NOMO-1 treated with dmso at 0.1 percent for 144 hours (cell line): ENCODE data around the gene AFAP1.
A peak's percentile ranks its signal among the peaks of the same experiment; 100 is the strongest.

Experiments
- DNase-seq: peaks from one replicate; lab custom pipeline; 2025; ENCODE audit not compliant: unreplicated experiment; lab: John Stamatoyannopoulos, UW

The AFAP1 gene

DNA sequence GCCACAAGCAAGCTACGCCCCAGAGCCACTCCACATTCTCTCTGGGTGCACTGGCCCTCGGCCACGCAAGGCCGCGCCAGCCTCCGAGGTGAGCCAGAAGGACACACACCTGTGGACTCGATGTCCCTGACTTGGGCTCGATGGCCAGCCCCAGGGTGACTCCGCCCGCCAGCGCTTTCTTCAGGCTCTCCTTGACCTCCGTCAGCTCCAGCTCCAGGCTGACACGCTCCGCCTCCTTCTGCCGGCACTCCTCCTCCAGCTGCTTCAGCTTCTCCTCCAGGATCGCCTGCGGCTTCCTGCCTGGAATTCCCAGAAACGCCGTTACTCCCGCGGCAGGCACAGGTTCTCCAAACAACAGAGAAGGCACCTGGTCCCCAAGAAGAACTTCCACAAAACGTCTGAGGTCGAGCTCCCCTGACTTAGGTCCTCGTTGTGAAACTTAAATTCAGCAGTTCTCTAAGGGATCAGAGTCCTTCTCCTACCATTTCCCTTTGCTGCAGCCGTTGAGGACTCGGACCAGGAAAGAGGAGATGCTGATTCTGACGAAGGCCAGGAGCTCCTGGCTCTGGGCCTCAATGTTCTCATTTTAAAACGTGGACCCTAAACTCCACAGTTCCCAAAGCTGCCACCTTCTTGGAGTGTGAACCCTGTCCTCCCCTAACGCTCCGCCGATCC lies 166.8 kb downstream of the AFAP1 start:
- DNase-seq = no peak

DNA sequence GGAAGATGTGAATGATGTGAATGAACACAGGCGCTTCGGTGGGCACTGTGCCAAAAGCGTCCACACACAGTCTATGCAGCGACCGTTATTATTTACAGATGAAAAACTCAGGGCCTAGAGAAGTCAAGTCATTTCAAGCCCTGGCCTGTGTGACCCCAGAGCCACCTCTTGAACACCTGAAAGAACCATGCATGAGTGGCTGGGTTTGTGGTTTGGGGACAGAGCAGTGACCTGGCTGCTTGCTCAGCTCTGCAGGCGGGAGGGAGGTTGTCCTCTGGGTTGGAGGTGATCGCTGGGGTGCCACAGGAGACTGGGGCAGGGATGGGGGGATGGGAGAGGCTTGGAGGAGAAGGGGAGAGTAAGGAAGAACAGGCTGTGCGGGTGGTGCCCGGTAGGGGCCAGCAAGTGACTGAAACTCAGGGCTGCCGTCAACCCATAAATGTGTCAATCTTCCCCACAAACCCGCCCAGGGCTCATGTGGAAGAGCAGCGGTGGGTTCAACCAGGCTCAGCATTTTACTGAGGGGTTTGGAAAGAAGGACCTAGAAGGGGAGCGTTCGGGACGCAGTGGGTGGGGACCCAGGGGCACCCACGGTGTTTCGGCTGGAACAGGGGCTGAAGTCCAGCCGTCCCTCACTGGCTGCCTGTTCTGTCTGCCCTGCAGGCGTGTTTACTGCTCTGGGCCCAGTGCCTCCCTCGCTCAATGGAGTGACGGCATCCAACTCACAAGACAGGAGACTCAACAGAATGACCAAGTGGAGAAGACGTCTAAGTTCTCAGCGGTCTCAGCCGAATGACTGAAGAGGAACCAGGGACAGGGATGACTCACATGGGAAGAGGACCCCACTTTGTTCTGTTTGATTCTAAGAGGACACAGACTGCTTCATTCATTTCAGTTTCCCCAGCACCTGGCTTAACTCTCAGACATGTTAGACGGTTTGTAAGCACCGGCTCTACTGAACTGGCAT lies 167.8 kb downstream of the AFAP1 start:
- no peak for DNase-seq

DNA sequence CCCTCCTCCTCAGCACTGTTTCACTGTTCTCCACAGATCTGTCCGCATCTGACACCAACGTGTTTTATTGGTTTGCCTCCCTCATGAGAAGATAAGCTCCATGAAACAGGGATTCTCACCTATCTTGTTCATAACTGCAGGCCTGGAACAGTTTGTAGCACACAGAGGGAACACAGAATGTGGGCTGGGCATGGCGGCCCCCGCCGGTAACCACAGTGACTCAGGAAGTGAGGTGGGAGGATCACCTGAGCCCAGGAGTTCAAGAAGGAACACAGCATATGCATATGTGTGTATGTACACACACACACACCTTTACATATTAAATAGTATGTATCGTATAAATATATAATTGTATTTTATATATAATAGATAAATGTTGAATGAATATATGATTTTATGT lies 168.6 kb downstream of the AFAP1 start:
- DNase-seq = no peak

DNA sequence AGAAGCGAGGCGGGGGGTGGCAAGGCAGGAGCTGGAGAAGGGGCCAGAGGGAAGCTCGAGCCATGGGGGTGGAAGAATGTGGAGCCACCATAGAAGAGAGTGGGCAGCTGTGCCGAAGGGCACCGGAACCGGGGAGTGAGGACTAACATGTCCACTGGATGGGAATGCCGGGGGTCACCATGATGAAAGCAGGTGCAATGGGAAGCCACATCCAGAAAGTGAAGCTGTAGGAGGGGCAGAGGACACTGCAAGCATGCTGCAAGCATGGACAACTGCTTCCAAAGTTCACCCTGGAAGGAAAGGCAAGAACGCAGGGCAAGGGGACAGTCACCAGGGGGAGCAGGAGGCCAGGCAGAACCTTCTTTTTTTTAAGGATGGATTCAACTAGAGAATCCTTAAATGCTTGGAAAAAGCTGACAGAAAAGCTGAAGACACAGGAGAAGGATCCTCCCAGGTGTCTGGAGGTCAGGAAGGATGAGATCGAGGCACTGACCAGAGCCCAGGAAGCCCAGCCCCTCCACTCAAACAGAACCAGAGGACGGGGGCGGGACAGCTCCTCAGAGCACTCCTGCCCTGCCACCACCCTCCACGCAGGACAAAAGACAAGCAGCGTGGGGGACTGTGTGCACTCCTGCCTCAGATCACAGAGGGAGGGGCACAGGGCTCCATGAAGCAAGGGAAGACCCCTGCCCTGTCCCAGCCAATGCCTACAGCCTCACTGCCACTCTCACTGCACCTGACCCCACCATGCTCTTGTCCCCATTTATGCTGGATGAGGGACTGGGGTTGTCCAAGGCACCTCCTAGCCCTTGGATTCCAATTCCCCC lies 169.2 kb downstream of the AFAP1 start:
- DNase-seq = no peak

DNA sequence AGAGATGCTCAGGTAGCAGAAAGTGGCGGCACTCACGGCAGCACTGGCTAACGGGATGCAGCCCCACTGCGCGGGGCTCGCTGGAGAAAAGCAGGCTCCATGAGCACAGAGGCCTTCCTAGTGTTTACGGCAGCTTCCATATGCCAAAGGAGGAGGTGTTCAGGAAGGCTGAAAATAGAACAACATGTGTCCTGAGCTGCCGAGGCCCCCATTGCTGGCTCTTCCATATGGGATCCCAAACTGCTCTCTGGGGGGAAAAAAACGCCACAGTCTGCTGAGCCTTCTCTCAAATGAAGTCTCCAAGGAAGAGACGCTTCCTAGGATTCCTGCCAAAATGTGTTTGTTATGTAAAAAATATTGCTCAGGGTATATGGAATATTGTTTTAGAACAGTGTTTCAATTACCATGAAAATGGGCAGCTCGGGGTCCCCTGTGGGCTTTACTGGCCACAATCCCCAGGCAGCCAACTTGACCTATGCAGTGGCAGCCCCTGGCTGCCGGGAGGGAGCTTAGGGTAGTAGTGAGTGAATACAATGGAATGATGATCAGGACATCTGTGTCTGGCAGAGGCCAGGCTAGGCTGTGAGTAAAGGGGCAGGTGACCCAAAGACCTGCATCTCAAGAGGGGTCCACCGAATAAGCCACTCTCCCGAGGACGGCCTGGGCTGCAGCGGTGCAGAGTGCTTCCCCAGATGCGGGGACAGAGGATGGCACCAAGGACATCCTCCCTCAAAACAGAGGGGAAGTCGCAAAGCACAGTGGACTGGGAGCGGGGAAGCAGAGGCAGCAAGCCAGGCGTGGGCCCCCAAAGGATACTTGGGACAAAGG lies 170.1 kb downstream of the AFAP1 start:
- no peak for DNase-seq

DNA sequence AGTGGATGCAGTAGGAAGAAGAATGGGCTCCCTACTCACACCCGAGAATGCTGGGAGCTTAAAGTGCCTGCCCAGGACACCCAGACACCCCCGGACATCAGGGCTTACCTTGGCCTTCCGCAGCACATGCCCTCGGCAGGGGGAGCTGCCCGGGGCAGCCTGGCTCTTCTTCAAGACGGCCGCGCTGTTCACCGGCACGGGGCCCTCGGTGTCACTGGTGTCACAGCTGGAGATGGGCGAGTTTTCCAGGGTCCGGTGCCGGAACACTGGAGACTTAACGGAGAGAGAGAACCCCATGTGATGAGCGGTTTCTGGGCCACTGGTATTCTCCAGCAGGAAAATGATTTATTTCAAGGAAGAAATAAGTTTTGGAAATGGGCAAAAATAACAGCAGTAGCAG lies 170.9 kb downstream of the AFAP1 start:
- no peak for DNase-seq

DNA sequence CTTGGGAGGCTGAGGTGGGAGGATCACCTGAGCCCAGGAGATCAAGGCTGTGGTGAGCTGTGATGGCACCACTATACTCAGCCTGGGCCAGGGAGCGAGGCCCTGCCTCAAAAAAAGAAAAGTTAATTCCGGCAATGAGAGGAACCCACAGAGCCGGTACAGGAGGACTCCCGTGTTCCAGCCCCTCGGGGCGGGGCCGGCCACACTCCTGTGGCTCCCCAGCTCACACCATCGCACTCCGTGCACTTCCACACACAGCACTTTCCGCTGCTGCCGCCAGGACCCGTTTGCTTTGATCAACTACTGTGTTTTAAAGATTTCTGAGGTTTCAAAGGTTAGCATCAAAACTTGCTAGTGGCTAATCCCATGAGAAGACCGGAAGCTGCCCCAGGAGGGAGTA lies 171.7 kb downstream of the AFAP1 start:
- DNase-seq = no peak

DNA sequence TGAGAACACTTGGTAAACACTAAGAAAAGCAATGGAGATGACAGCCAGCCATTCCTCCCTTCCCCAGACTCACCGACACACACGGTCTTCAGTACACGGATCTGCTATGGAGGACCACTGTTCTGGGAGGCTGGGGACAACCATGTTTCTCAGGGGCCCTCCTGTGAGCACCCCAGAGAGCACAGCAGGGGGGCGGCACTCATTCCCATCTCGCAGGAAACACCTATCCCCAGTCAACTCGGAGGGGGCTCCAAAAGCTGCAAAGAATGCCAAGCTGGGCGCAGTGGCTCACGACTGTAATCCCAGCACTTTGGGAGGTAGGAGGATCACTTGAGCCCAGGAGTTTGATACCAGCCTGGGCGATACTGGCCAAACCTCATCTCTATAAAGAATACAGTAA lies 172.1 kb downstream of the AFAP1 start:
- DNase-seq = no peak

DNA sequence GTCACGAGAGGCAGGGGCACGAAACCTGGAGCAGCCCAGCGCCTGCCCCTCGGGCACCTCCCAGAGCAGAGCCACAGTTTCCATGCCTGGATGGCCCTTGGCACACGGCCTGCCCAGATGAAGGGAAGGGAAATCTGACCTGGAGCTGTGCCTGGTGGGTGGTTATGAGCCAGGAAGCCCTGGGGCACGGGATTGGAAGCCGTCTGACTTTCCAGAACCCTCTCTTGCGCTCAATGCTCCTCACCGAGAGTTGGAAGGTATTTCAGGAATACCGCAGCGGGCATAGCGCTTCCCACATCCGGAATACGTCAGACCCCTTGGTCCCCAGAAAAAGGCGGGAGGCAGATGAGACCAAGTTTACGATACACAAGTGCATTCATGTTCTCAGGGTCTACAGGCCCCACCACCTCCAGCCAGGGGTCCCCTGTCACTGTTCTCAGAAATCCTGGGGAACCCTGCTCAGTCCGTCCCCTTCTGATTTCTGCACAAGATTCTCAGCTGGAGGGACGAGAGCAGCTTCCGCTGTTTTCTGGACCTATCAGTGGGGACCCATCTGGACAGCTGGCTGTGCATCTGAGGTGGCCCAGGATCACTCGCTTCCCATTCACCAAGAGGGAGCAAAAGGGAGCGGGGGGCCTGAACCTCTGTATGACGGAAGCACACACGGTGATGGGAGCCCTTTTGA lies 172.9 kb downstream of the AFAP1 start:
- DNase-seq = no peak

DNA sequence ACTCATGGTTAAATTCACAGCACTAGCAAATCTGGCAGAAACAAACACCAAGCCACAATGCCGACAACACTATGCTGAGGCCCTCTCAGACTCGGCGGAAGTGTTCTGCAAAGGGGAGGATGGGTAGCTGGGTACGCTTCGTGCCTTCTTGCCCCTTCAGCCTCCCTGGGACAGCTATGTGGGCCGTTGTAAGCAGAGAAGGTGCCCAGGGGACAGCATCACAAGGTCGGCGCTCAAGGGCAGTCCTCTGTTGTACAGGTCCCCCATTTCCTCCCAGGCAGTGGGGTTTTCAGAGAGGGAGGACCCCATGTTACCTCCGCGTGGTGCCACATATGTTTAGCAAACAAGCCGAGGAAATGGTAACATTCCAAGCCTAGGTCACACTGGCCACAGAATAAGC lies 173.6 kb downstream of the AFAP1 start:
- DNase-seq = no peak

DNA sequence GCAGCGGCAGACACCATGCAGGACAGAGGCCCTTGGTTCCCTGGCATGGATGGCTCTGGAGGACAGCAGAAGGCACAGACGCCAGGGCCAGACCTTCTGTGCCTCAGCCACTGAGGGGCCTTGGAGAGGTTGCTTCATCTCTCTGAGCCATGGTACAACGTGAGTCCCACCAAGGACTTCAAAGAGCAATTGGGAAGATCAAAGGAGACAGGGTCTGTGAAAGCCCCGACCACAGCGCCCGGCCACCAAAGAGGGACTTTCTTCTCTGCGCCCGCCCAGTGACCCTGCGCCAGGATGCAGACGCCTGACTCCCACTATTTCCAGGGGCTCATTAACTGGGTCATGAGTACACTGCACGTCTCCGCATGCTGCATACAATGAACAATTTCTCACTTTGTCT lies 174.0 kb downstream of the AFAP1 start:
- no peak for DNase-seq

DNA sequence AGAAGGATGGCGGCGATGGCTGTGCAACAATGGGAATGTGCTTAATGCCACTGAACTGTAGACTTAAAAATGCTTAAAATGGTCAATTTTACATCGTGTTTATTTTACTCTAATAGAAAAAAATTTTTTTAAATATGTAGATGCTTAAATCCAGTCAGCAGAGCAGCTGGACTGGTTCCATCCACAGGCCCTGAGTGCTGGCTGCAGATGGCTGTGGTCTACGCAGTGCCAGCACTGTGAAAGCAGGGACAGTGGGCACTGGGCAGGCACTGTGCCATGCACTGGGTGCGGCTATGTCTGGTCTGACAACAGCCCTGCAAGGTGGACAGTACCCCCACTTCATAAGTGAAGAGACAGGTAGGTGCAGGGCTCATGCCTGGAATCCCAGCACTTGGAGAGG lies 175.2 kb downstream of the AFAP1 start:
- DNase-seq = no peak

DNA sequence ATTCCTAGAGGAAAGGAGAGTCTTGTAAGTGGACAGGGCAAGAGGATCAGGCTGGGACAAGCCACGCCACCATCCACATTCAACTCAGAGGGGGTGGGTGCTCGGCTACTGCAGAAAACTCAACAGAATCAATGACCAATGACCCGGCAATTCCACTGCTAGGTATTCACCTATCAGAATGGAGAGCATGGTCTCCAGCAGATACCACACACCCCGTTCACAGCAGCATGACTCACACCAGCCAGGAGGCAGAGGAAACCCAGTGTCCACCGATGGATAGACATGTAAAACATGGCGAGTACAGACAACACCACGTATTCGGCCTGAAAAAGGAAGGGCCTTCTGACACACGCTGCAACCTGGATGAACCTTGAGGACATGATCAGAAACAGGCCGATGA lies 175.9 kb downstream of the AFAP1 start:
- no peak for DNase-seq

DNA sequence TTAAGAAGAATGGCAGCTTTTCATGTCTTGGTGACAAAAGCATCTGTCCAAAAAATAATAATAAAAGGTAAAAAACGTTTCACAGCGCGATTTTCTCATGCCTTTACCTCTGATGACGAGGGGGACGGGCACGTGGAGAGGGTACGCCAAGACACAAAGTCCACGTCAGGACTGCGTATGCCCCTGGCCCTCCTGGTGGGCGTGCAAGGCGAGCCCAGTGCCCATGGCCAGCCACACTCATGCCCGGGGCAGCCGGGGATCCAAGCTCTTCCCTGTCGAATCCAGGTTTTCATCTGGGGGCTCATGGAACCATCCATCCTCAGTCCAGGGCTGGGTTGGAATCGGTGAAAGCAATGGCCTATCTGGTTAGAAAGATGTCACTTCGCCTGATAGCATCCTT lies 176.6 kb downstream of the AFAP1 start:
- no peak for DNase-seq

DNA sequence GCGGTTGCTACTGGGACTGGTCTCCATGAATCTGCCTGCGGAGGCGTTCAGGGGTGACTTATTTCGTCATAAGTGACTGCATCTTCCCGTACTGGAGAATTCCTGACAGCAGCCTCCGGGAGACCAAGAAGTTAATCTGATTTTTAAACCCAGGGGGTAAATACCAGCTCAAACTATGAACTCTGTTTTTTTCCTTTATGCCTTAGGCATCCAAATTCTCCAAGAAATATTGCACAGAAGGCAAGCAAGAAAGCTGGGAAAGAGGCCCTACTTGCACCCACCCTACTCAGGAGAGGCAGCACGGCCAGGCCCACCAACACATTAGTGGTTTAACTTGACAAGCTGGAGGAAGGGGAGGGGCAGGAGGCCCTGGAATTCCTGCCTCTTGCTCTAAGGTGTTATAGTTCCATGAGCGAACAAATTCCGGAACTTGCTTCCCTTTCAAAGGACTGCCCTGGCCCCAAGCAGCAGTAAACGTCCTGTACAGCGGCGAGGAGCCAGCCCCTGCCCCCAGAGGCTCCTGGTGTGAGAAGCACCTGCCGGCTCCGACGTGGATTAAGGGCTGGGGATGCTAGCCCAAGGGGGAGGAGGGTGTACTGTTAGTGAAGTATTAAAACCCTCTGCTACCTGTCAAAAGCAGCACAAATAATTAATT lies 177.2 kb downstream of the AFAP1 start:
- DNase-seq = no peak

DNA sequence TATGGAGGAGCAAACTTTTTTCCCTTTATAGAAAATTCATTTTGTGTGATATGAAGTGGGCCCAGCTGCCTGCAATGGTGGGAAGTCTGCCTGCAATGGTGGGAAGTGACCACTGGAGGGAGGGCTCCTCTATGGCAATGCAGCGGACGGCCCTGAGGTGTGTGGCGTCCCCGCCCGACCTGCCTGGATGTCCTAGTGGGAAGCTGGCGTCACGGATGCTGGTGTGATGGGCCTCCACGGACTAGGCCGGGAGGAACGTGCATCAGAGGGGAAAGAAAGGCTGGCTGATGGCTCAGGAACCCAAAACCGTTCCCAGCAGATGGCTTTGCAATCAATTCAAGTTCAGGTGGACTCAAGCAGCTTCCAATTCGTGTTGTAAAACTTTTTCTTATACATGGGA lies 177.9 kb downstream of the AFAP1 start:
- DNase-seq = peak; percentile 7

DNA sequence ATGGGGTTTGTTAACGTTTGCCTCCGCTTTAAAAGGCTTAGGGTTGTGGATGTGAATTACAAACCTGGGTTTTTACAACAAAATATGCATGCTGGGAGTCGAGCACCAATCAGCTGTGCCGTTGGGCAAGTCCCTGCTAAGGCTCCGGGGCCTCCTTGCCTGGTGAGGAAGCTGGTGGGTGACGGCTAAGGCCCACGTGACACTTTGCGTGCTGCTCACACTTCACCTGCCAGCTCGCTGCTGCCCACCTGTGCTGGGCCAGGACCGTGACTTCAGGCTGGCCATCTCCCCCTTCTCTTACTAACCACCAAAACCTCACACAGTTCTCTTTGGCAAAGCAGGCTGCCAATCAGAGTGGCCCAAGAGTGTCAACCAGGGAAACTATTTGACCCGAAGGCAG lies 178.3 kb downstream of the AFAP1 start:
- DNase-seq = no peak

DNA sequence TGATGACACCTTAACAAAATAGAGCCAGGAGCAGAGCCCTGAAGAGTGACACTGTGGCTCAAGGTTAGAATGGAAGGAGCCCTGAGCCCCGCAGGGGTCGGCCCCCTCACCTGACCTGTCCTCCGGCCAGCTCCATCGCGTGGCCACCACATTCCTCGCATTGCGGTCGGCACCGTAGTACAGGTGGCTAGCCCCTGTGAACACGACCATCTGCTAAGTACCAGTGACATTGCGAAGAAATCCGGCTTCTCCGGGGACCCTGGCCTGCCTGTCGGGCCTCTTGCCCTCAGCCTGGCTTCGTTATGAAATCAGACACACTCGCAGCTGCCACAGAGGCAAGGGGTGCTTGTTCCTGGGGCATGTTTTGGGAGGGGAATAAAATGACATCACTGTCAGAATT lies 179.0 kb downstream of the AFAP1 start:
- no peak for DNase-seq

DNA sequence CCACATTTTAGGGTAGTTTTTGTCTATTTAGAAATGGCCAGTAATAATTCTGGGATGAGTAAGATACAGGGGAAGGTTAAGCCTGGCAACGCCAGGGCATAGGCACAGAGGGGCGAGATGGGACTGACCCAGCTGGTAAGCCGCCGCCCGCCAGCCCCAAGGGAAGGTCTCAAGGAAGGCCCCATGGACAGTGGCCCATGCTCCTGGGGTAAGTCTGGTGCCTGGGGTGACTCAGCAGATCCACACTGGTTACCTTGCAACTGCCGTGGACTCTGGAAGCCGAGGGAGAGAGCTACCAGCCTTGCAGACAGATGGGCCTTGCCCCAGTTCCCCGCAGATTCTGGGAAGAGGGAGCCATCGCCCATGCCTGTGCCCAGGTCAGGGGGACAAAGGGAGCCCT lies 179.4 kb downstream of the AFAP1 start:
- no peak for DNase-seq

DNA sequence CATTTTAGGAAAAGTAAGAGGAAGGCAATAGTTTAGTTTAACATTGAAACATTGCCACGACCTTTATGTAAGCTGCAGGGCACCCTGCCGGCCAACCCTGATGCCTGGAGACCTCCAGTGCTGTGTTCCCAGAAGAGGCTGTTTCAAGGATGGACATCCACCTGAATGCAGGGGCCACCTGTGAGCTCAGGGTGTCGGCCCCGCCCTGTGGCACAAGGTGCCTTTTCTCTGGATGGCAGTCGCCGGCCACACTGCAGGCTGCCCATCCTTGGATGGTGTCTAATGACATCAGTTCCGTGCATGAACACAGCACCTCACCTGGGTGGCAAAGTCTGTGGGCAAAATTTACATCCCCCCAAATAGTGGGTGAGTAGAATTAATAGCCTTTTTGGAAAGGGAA lies 180.0 kb downstream of the AFAP1 start:
- no peak for DNase-seq
